GM12878 (cell line): ENCODE results near the gene P4HA3. TPM values are rescaled to one million over a fixed set of nuclear protein-coding genes. Genes with fewer than 3 reads are reported as not detected.

Experiments used
- ATAC-seq: fragments of 200-7000 bp; cut with Tn5 transposase; 3 replicates; pipeline ENCODE4 v1.9.1; 2020; ENCODE audit warnings: mild to moderate bottlenecking, moderate library complexity
- BruUV-seq: library from RNA; stranded (reverse); fragments of 400-500 nt; replicated peaks from 2 replicates; lab custom pipeline; 2021; lab: Mats Ljungman, UMichigan
- CTCF ChIA-PET: fragments of 300-600 bp; sonication (Branson Sonifier 250); formaldehyde crosslinking; extraction: SDS; loops from one replicate; lab custom pipeline; 2021; ENCODE audit warnings: inconsistent platforms; lab: Yijun Ruan, JAX
- POLR2A ChIA-PET: fragments of 350-600 bp; formaldehyde crosslinking; extraction: SDS; loops from one replicate; lab custom pipeline; 2021; ENCODE audit warnings: inconsistent platforms; lab: Charles Lee
- RAD21 ChIA-PET: fragments of 300-600 bp; sonication (Branson Sonifier 250); formaldehyde crosslinking; loops from one replicate; lab custom pipeline; 2023; ENCODE audit warnings: antibody characterized with exemption; ENCODE audit not compliant: unreplicated experiment; lab: Charles Lee
- SMC1A ChIA-PET: fragments of 300-600 bp; sonication (Branson Sonifier 250); formaldehyde crosslinking; loops from one replicate; lab custom pipeline; 2023; ENCODE audit not compliant: unreplicated experiment, uncharacterized antibody; lab: Charles Lee
- DNase-seq: peaks from one replicate; pipeline ENCODE4 v3.0.0-alpha.2; 2011; ENCODE audit warnings: low read depth, low spot score
- FAIRE-seq: peaks from 3 replicates; lab custom pipeline; 2011; peaks lifted over from hg19 to GRCh38; lab: Jason Lieb, UNC
- H2AFZ ChIP-seq: 2 replicates; pipeline ENCODE4 v1.6.0; 2011; ENCODE audit warnings: low read depth, low read length, control low read depth; ENCODE audit not compliant: control insufficient read depth
- H3K27ac ChIP-seq: 2 replicates; pipeline ENCODE4 v1.5.1; 2011; ENCODE audit warnings: control low read depth; ENCODE audit not compliant: control insufficient read depth, insufficient read depth
- H3K27me3 ChIP-seq, 2 experiments: replicated peaks in 1 of 2; 2 replicates each; pipeline versions ENCODE4 v1.6.0 to v1.6.1; 2011; ENCODE audit warnings: low read length in 1 of 2; ENCODE audit not compliant: control insufficient read depth in 2 of 2, insufficient read depth in 2 of 2
- H3K36me3 ChIP-seq, 2 experiments: 2 replicates each; pipeline ENCODE4 v1.5.1; 2011; ENCODE audit warnings: low read length in 1 of 2; ENCODE audit not compliant: control insufficient read depth in 2 of 2, insufficient read depth in 2 of 2
- H3K4me1 ChIP-seq: 2 replicates; pipeline ENCODE4 v1.6.1; 2011; ENCODE audit warnings: mild to moderate bottlenecking, low read length, moderate library complexity, mixed read lengths; ENCODE audit not compliant: control insufficient read depth, insufficient read depth
- H3K4me2 ChIP-seq: 2 replicates; pipeline ENCODE4 v1.6.0; 2011; ENCODE audit warnings: control low read depth; ENCODE audit not compliant: control insufficient read depth, insufficient read depth
- H3K4me3 ChIP-seq: fragments of 200-600 bp; sonication (generic); 2 replicates; pipeline ENCODE4 v1.5.1; 2016
- H3K79me2 ChIP-seq: 2 replicates; pipeline ENCODE4 v1.6.0; 2011; ENCODE audit warnings: low read length; ENCODE audit not compliant: control insufficient read depth, insufficient read depth
- H3K9ac ChIP-seq: 2 replicates; pipeline ENCODE4 v1.8.0; 2011; ENCODE audit warnings: low read length, control low read depth, mixed read lengths; ENCODE audit not compliant: control insufficient read depth, insufficient read depth
- H3K9me3 ChIP-seq: replicated peaks from 3 replicates; pipeline ENCODE4 v1.5.1; 2011; ENCODE audit warnings: mild to moderate bottlenecking, low read length; ENCODE audit not compliant: control insufficient read depth, insufficient read depth
- H4K20me1 ChIP-seq: 2 replicates; pipeline ENCODE4 v1.6.0; 2011; ENCODE audit not compliant: control insufficient read depth, insufficient read depth
- BACH1 ChIP-seq: fragments of 450-650 bp; IDR thresholded peaks from 2 replicates; pipeline ENCODE4 v1.6.1; 2017; ENCODE audit warnings: mild to moderate bottlenecking, borderline replicate concordance
- CBX3 ChIP-seq: fragments of 200-600 bp; sonication (generic); IDR thresholded peaks from 2 replicates; pipeline ENCODE4 v1.6.1; 2016; ENCODE audit warnings: low read depth, borderline replicate concordance
- CREB1 ChIP-seq: IDR thresholded peaks from 2 replicates; pipeline ENCODE4 v1.6.1; 2012; ENCODE audit warnings: low read depth, mild to moderate bottlenecking, inconsistent platforms
- DPF2 ChIP-seq: fragments of 450-650 bp; IDR thresholded peaks from 2 replicates; pipeline ENCODE4 v1.6.1; 2017; ENCODE audit warnings: mild to moderate bottlenecking
- EZH2 ChIP-seq: IDR thresholded peaks from 2 replicates; pipeline ENCODE4 v1.6.1; 2012; ENCODE audit warnings: low read depth, mild to moderate bottlenecking, control low read depth, inconsistent platforms, low read length, borderline replicate concordance; ENCODE audit not compliant: control insufficient read depth
- FOS ChIP-seq: IDR thresholded peaks from 3 replicates; pipeline ENCODE4 v1.6.1; 2011; ENCODE audit warnings: borderline replicate concordance; ENCODE audit not compliant: insufficient read length; ENCODE audit errors: extremely low read depth
- FOXK2 ChIP-seq: fragments of 450-650 bp; IDR thresholded peaks from 2 replicates; pipeline ENCODE4 v1.6.1; 2017; ENCODE audit warnings: mild to moderate bottlenecking, moderate library complexity
- GABPA ChIP-seq: IDR thresholded peaks from 2 replicates; pipeline ENCODE4 v1.6.1; 2014; ENCODE audit warnings: antibody characterized with exemption, low read depth, mild to moderate bottlenecking, inconsistent platforms
- IKZF2 ChIP-seq, 2 experiments: fragments of 450-650 bp; IDR thresholded peaks; 2 replicates each; pipeline ENCODE4 v1.6.1; 2017; ENCODE audit warnings: mild to moderate bottlenecking in 2 of 2, moderate library complexity in 2 of 2
- JUND ChIP-seq: IDR thresholded peaks from 2 replicates; pipeline ENCODE4 v1.6.1; 2012; ENCODE audit warnings: low read depth, mild to moderate bottlenecking, low read length, improper control_type of control experiment, moderate library complexity
- KDM1A ChIP-seq: fragments of 200-600 bp; sonication (generic); IDR thresholded peaks from 2 replicates; pipeline ENCODE4 v1.6.1; 2016; ENCODE audit warnings: borderline replicate concordance
- NR2C1 ChIP-seq: fragments of 450-650 bp; IDR thresholded peaks from 2 replicates; pipeline ENCODE4 v1.6.1; 2017; ENCODE audit warnings: antibody characterized with exemption, mild to moderate bottlenecking, moderate library complexity
- TBL1XR1 ChIP-seq: IDR thresholded peaks from 2 replicates; pipeline ENCODE4 v1.6.1; 2012; ENCODE audit warnings: low read depth, low read length, improper control_type of control experiment
- USF2 ChIP-seq: IDR thresholded peaks from 2 replicates; pipeline ENCODE4 v1.6.1; 2011; ENCODE audit warnings: low read depth, low read length, improper control_type of control experiment, borderline replicate concordance
- ZBTB11 ChIP-seq: fragments of 450-650 bp; formaldehyde crosslinking; IDR thresholded peaks from 2 replicates; pipeline ENCODE4 v1.5.0; 2022; ENCODE audit warnings: mild to moderate bottlenecking, missing genetic modification characterization
- ZNF687 ChIP-seq: fragments of 450-650 bp; IDR thresholded peaks from 2 replicates; pipeline ENCODE4 v1.6.1; 2017; ENCODE audit warnings: mild to moderate bottlenecking, moderate library complexity
- WGBS: methylation state at CpG from one replicate; pipeline ENCODE4 v1.1.6; 2016; ENCODE audit warnings: low lambda C conversion rate; ENCODE audit not compliant: insufficient replicate concordance, insufficient coverage; ENCODE audit errors: missing lambda C conversion rate; 5-methylcytosine and 5-hydroxymethylcytosine counted together
- in situ Hi-C: fragments of 300-500 bp; cut with MboI; formaldehyde crosslinking; loops from 9 replicates; pipeline ENCODE4 v1.14.3; 2018; ENCODE audit warnings: mixed read lengths
- intact Hi-C: fragments of 100-400 bp; cut with micrococcal nuclease; formaldehyde crosslinking; loops from one replicate; pipeline ENCODE4 v1.14.2; 2022; ENCODE audit not compliant: unreplicated experiment
- polyA plus RNA-seq, 11 experiments: library from polyadenylated mRNA; depleted of rRNA in 4 of 11; unstranded in 6 of 11; stranded (reverse) in 5 of 11; fragments of >200 nt; fragmentation: Nextera tagmentation in 4 of 11; fragmentation: Illumina TruSeq in 1 of 11; extraction: Ambion mirVana in 4 of 11; extraction: Trizol in 1 of 11; gene quantifications; 1 replicate in 1 of 11; 2 replicates in 10 of 11; pipeline versions ENCODE4 v1.2.1 to v1.2.3, GENCODE V29; 2011 to 2016; ENCODE audit warnings: inconsistent platforms in 2 of 11, missing spikeins in 2 of 11, low read depth in 1 of 11
- total RNA-seq, 4 experiments: library from RNA; depleted of rRNA in 3 of 4; stranded (reverse); fragments of >200 nt in 3 of 4; fragmentation: Illumina TruSeq in 1 of 4; extraction: Trizol in 1 of 4; gene quantifications; 2 replicates each; pipeline versions ENCODE4 v1.2.1 to v1.2.3, GENCODE V29; 2013 to 2021

P4HA3 gene
- total and polyA plus RNA-seq, 10 of the 15 experiments (the other 5 are each of a cell fraction or from before 2014, with no cell fraction given), result 0.08 TPM; not detected in 9

GRCh38 chr11:74288911-74289310 is 22.5 kb downstream of the P4HA3 start (continued):
- TF ChIP-seq ZNF687 (no peak), IKZF2 (IDR thresholded peaks at IDR 0.05) (no peak), BACH1 (no peak), KDM1A (no peak), EZH2 (no peak), FOXK2 (no peak), JUND (no peak), GABPA (no peak)
- TF ChIP-seq, all 136 proteins: peak for 0

- 90% methylated on average over 1 of the region's 1 CpG for WGBS
- no peak overlapping the region for H3K4me2 ChIP-seq
- no peak for ATAC-seq
- BruUV-seq, result no TSS peak
- H3K9me3 ChIP-seq, result no peaks in the 10 kb centered on the region
- FAIRE-seq, result no peak
- H4K20me1 ChIP-seq, result no peaks in the 10 kb centered on the region
- CTCF ChIA-PET, result no interaction called here
- POLR2A ChIA-PET, result no interaction called here
- no peak overlapping the region for H2AFZ ChIP-seq
- SMC1A ChIA-PET, result no interaction called here
- no peak overlapping the region for H3K9ac ChIP-seq
- no peaks in the 10 kb centered on the region for H3K27me3 ChIP-seq
- H3K4me3 ChIP-seq, result no peak overlapping the region
- no peak for DNase-seq
- no peaks in the 10 kb centered on the region for H3K79me2 ChIP-seq
- intact Hi-C loops, result no loop called here
- peaks cover 3% of the 10 kb centered on the region for H3K4me1 ChIP-seq
- no peak overlapping the region for H3K27ac ChIP-seq
- RAD21 ChIA-PET, result no interaction called here
- in situ Hi-C loops, result no loop called here
- H3K36me3 ChIP-seq, result no peaks in the 10 kb centered on the region
- TF ChIP-seq NR2C1 (no peak), CREB1 (no peak), FOS (no peak), TBL1XR1 (no peak), DPF2 (no peak), ZBTB11 (no peak), USF2 (no peak), CBX3 (no peak)
Measured at GRCh38 chr11:74288161-74288560, 23.3 kb downstream of the P4HA3 start.
